ENCODE measurements around the gene ORMDL3.

Gene ORMDL3

GRCh38 chr17:39937447-39937846 is 10.0 kb upstream of the ORMDL3 start:
- no peak overlapping the region for H3K27ac ChIP-seq
- no peak for TF ChIP-seq CTCF (conservative IDR thresholded peaks at IDR 0.05)

GRCh38 chr17:39935909-39936308 is 8.5 kb upstream of the ORMDL3 start:
- TF ChIP-seq CTCF (conservative IDR thresholded peaks at IDR 0.05), result no peak
- no peak overlapping the region for H3K27ac ChIP-seq

DNA sequence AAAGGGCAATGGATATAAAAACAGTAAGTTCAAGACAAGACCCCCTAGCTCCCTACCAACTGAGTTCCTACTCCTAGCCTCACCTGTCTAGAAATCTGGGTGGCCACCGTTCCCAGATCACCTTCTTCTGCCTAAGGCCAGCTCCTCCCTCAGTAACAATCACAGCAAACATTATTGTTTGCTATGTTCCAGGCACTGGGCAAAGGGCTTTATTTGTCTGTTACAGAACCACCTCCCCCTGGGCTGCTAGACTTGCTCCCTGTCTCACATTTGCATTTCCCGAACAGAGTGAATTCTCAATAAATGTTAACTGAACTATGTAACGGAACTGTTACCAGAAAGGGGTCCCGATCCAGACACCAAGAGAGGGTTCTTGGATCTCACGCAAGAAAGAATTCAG is 6.9 kb upstream of the ORMDL3 start:
- H3K27ac ChIP-seq, result no peak overlapping the region
- TF ChIP-seq CTCF (conservative IDR thresholded peaks at IDR 0.05), result no peak

- no peak overlapping the region for H3K27ac ChIP-seq
- TF ChIP-seq CTCF (conservative IDR thresholded peaks at IDR 0.05), result no peak
These were observed 6.5 kb upstream of the ORMDL3 start for GRCh38 chr17:39933912-39934311.

DNA sequence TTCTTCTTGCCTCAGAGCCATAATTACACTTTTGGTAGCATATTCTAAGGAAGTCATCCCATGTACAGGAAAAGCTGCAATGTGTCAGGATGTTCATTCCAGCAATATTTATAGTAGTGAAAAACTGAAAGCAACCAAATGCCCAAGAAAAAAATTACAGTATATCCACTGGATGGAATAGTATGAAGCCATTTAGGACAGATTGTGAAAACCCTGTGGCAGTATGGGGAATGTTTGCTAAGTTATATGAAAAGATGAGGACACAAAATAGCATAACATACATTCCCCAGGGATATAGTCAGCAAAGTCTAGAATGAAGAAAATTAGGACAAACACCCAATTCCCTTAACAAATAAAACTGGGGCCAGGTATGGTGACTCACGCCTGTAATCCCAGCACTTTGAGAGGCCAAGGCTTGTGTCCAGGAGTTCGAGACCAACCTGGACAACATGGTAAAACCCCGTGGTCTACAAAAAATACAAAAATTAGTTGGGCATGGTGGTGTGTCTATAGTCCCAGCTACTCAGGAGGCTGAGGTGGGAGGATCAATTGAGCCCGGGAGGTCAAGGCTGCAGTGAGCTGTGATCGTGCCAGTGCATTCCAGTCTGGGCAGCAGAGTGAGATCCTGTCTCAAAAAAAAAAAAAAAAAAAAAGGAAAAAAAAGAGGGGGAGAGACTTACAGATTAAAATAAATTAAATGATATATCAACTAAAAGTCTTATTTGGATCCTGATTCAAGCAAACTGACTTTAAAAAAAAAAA is 2.4 kb upstream of the ORMDL3 start:
- no peak for TF ChIP-seq CTCF (conservative IDR thresholded peaks at IDR 0.05)
- H3K27ac ChIP-seq, result no peak overlapping the region

DNA sequence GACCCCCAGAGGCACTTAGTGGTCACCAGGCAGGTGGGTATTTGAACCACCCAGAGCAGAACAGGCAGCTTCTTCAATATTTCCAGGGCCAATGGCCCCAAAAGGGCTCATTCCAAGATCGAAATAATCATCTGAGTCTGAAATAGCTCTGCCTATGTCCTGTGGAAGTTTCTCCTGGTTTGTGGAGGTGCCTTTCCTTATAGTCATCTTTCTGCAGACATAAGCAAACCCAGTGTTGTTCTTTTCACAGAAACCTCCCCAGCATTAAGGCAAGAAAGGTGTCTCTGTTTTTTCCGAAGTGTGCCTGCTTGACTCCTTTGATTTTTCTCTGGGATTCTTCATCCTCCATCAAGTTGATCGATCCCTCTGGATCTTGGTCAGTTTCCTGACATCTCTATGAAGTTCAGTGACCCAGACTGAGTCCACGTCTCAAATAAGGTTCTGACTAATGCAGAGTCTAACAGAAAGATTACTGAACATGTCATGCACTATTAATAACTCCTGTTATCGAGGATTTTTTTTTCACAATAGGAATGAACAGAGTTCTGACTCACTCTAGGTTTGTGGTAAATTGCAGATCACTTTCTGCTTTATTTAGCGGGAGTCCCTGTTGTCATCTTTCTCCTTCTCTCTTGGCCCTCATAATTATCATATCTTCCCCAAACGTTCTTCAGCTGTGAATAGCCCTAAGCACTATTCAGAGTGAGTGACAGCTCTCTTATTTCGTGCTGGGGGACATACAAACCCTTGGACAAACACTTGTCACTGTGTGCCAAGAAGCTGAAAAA is 1.7 kb upstream of the ORMDL3 start:
- TF ChIP-seq CTCF (conservative IDR thresholded peaks at IDR 0.05), result no peak
- no peak overlapping the region for H3K27ac ChIP-seq

GRCh38 chr17:39927929-39928857 is 792 bp upstream of the ORMDL3 start:
- no peak for TF ChIP-seq CTCF (conservative IDR thresholded peaks at IDR 0.05)
- peak overlapping the region; percentile 75 for H3K27ac ChIP-seq

All from VCaP (cell line).